Brain microvascular endothelial cell (primary cell): Measurements from ENCODE around the gene KLHL29.
"Not testable (repeated sequence)": the region's sequence is repeated elsewhere in the genome, so short reads cannot be mapped to it uniquely, and the experiment has no call there.

Experiments used
- DNase-seq: peaks from one replicate; pipeline ENCODE4 v3.0.0-alpha.2; 2020
- H3K27ac ChIP-seq: fragments of 250-450 bp; sonication (Bioruptor Pico); 2 replicates; pipeline ENCODE4 v1.5.1; 2020; ENCODE audit warnings: mild to moderate bottlenecking, moderate library complexity
- H3K27me3 ChIP-seq: fragments of 250-450 bp; sonication (Bioruptor Pico); replicated peaks from 2 replicates; pipeline ENCODE4 v1.5.1; 2020; ENCODE audit warnings: mild to moderate bottlenecking
- H3K36me3 ChIP-seq: fragments of 250-450 bp; sonication (Bioruptor Pico); replicated peaks from 2 replicates; pipeline ENCODE4 v1.5.1; 2020; ENCODE audit warnings: mild to moderate bottlenecking
- H3K4me3 ChIP-seq: 2 replicates; pipeline ENCODE4 v1.5.1; 2011; ENCODE audit warnings: low read depth, mild to moderate bottlenecking, control low read depth, low read length, moderate library complexity
- CTCF ChIP-seq: IDR thresholded peaks from 2 replicates; pipeline ENCODE4 v1.5.1; 2011; ENCODE audit warnings: low read depth, mild to moderate bottlenecking, moderate library complexity, low read length, control low read depth, inconsistent platforms; ENCODE audit errors: missing control alignments
- in situ Hi-C: cut with HindIII; loops from 2 replicates; pipeline ENCODE4 v1.10.0; 2017; ENCODE audit warnings: low sequenced_read_pairs, low pct_ligation_motif_present

Gene KLHL29

DNA sequence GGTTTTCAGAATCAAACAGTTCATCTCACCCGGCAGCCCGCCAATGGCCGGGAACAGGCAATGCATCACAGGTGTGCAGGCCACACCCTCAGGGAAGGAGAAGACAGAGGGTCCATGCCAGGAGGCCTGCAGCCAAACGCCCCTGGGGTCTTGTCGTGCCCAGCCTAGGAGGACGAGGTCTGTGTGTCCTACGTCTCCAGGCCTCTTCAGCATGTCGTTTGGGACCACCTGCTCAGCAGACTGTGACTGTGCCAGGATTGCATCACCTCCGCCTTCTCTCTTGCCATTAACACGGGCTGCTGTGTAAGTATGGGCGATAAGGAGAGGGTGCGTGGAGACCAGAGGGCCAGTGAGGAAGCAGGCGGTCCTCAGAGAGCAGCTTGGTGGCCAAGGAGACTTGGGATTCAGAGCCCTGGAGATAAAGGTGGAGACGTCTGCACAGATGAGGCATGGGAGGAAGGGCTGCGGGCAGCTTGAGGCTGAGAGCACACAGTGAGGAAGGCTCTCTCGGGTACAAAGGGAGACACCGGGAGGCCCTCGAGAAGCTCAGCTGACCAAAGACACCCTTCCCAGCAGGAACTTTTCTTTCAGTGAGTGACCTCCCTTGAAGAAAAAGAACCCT lies 37.4 kb upstream of the KLHL29 start:
- Histone ChIP-seq H3K4me3 (no peak overlapping the region), H3K27ac (no peak overlapping the region), H3K36me3 (no peaks in the 10 kb centered on the region), H3K27me3 (no peaks in the 10 kb centered on the region)
- no peak for TF ChIP-seq CTCF
- in situ Hi-C loops: no loop called here
- no peak for DNase-seq

DNA sequence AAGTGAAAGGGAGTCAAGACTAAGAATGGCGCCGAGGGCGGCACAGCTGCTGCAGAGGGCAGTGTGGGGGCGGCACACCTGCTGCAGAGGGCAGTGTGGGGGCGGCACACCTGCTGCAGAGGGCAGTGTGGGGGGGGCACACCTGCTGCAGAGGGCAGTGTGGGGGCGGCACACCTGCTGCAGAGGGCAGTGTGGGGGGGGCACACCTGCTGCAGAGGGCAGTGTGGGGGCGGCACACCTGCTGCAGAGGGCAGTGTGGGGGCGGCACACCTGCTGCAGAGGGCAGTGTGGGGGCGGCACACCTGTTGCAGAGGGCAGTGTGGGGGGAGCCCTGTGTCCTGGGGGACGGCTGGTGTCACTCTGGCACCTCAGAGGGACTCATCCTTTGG lies 36.9 kb upstream of the KLHL29 start:
- in situ Hi-C loops, DNase-seq: not testable (repeated sequence)

DNA sequence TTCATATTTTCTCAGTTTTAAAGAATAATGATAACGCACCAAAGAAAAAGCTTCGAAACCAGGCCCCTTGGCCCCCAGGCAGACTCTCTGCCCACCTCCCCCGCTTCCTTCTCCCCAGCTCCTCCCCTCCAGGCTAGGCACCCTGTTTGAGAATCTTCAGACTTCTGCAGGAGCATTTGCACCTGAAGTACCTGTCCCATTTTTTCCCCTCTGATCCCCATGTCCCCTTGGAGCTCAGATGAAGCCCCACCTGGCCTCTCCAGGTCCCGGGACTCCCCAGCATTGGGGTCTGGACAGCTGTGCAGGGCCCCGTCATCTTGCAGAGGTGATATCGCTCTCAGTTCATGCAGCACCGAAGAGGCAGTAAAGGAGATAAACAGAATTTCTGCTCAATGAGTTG lies 35.5 kb upstream of the KLHL29 start:
- H3K27me3 ChIP-seq: no peaks in the 10 kb centered on the region

More for the DNA sequence above, 36.9 kb upstream of the KLHL29 start:
- not testable (repeated sequence) for H3K27ac ChIP-seq, H3K36me3 ChIP-seq, H3K4me3 ChIP-seq, H3K27me3 ChIP-seq

GRCh38 chr2:23350041-23350791 lies 34.8 kb upstream of the KLHL29 start:
- Histone ChIP-seq H3K27ac (no peak overlapping the region), H3K36me3 (no peaks in the 10 kb centered on the region), H3K4me3 (no peak overlapping the region), H3K27me3 (no peaks in the 10 kb centered on the region)
- DNase-seq: peak; percentile 15
- in situ Hi-C loops: no loop called here
- TF ChIP-seq CTCF: no peak

More for the DNA sequence above, 35.5 kb upstream of the KLHL29 start:
- H3K4me3 ChIP-seq: no peak overlapping the region
- no peak for DNase-seq
- no peak overlapping the region for H3K27ac ChIP-seq
- TF ChIP-seq CTCF: no peak
- no peaks in the 10 kb centered on the region for H3K36me3 ChIP-seq
- in situ Hi-C loops: no loop called here

- Histone ChIP-seq H3K27ac (no peak overlapping the region), H3K36me3 (no peaks in the 10 kb centered on the region), H3K27me3 (no peaks in the 10 kb centered on the region), H3K4me3 (no peak overlapping the region)
- no peak for TF ChIP-seq CTCF
- no peak for DNase-seq
- in situ Hi-C loops: no loop called here
Measured at GRCh38 chr2:23350792-23351355, 34.1 kb upstream of the KLHL29 start.

- peak; percentile 78 for DNase-seq
- Histone ChIP-seq H3K27me3 (no peaks in the 10 kb centered on the region), H3K4me3 (peak overlapping the region; percentile 9), H3K27ac (no peak overlapping the region), H3K36me3 (no peaks in the 10 kb centered on the region)
- peak; percentile 95 for TF ChIP-seq CTCF
- in situ Hi-C loops: no loop called here
Measured at GRCh38 chr2:23351388-23352141, 33.4 kb upstream of the KLHL29 start.
